ENCODE results near the gene ACO2.
"Not testable (repeated sequence)": the region's sequence is repeated elsewhere in the genome, so short reads cannot be mapped to it uniquely, and the experiment has no call there.

Gene ACO2

GRCh38 chr22:41448189-41448808 lies 20.6 kb upstream of the ACO2 start:
- peak; percentile 94 for DNase-seq

DNA sequence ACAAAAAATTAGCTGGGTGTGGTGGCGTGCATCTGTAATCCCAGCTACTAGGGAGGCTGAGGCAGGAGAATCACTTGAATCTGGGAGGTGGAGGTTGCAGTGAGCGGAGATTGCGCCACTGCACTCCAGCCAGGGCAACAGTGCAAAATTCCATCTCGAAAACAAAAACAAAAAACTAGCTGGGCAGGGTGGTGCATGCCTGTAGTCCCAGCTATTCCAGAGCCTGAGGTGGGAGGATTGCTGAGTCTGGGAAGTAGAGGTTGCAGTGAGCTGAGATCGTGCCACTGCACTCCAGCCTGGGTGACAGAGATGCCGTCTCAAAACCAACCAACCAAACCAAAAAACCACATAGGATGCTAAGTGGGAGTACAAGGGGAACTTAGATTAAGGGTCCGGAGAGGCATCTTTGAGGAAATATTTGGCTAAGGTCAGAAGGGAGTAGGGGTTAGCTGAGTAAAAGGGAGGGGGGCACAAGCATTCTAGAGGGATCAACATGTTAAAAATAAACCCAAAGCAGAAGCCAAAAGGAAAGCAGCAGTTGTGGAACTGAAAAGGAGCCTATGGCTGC lies 10.7 kb upstream of the ACO2 start:
- no peak for DNase-seq

DNA sequence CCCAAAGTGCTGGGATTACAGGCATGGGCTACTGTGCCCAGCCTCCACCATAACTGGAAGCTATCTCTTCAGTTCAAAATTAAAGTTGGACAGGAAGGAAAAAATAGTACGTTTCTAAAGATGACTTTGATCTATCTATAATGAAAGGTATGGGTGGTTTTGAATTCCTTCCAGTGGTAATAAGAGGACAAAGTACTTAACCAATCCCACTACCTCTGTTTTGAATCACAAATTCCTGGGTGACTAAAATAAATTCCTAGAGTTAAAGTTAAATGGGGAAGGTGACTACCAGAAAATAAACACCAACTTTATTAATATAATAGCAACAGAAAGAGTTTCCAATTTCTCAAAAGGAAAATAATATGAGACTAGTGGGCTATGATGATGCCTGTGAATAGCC lies 9.5 kb upstream of the ACO2 start:
- DNase-seq, result no peak

DNA sequence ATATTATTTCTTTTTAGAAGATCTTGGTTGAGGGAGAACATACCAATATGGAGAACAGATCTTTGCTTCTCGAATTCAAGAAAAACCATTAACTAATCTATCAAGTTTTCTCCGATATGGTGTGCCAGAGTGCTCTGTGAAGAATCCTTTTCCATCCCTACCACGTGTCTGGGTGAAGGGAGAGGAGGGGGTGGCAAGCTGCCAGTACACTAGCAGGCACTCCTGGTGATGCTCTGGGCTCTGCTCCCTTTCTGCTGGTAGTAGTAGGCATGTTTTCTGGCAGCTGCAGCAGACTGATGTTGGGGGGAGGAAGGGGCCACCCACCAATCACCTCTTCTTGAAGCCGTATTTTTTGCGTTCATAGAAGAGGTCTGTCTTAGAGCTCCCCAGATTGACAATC lies 8.8 kb upstream of the ACO2 start:
- DNase-seq, result not testable (repeated sequence)

- DNase-seq, result no peak
Observed at GRCh38 chr22:41461901-41462300, 7.0 kb upstream of the ACO2 start.

DNA sequence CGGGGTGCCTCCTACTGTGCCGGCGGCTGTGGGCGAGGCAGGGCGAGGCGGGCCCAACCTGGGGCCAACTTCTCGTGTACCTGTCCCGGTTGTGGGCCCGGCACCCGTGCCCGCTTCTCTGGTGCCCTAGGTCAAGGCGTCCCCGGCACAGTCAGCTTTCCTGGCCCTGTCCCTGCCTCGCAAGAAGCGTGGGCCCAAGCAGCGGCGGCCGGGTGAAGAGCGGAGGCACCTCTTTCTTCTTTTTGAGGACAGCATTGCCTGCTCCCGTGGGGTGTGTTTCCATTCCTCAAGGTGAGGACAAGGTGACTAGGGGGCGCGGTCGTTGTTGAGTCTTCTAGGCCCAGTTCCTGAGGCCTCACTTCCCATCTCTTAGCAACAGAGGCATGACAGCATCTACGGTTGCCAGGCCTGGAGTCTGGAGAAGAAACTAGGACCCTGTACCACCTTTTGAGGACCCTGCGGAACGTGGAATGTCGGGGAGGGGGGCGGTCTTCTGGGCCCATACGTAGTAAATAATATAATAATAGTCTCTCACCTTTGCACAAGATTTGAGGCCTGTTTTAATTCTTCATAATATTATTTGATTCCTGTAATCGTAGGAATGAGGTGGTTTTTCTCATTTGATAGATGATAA lies 418 bp downstream of the ACO2 start:
- DNase-seq, result no peak

DNA sequence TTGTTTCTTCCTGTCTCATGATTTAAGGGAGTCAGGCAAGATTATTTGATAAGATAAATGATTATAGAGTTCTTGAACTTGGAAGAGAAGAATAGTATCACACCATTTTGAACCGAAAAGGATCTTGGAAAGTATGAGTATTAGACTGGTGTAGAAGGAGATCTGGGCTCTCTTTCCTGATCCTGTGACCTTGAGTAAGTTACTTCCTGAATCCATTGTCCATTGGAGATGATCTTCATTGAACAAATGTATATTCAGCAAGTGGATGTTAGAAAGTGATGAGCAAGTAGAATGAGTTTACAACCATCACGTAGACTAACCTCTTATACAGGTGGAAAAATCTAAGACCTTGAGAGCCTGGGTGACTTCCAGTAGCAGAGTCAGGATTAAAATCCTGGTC lies 2.0 kb downstream of the ACO2 start:
- DNase-seq, result no peak

- DNase-seq, result no peak
Observed at GRCh38 chr22:41471568-41471967, 2.7 kb downstream of the ACO2 start.

GRCh38 chr22:41474872-41475451 lies 6.0 kb downstream of the ACO2 start:
- DNase-seq, result no peak

DNA sequence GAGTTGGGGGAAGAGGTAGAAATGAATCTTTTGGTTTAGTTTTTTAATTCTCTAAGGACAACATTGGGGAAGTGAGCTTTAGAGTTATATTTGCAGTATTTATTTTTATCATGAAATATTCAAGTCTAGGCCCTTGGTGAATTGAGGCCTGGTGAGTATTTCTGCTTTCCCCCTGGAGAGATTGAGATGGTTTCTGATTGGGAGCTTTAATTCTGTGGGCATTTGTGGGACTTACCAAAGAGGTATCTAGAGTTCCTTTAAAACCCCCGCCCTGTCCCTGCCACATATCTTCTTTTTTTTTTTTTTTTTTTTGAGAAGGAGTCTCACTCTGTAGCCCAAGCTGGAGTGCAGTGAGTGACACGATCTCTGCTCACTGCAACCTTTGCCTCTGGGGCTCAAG lies 9.6 kb downstream of the ACO2 start:
- DNase-seq, result no peak

GRCh38 chr22:41478891-41479521 lies 10.1 kb downstream of the ACO2 start:
- DNase-seq, result no peak

GRCh38 chr22:41479671-41480396 lies 10.9 kb downstream of the ACO2 start:
- peak; percentile 11 for DNase-seq

DNA sequence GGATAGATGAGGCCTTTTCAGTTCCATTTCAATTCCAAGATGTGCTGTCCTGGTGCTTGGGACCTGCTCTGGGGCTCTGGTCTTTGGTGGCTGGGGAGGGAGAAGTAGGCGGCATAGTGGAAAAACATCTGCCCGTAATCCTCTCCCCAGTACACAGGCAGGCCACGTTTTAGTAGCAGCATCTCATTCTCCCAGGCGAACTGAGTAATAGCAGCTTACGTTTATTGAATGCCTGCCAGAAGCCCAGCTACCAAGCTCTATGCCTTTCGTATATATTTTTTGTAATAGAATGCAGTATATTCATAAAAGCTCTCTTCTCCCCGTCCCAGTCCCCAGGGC lies 11.4 kb downstream of the ACO2 start:
- DNase-seq, result no peak

DNA sequence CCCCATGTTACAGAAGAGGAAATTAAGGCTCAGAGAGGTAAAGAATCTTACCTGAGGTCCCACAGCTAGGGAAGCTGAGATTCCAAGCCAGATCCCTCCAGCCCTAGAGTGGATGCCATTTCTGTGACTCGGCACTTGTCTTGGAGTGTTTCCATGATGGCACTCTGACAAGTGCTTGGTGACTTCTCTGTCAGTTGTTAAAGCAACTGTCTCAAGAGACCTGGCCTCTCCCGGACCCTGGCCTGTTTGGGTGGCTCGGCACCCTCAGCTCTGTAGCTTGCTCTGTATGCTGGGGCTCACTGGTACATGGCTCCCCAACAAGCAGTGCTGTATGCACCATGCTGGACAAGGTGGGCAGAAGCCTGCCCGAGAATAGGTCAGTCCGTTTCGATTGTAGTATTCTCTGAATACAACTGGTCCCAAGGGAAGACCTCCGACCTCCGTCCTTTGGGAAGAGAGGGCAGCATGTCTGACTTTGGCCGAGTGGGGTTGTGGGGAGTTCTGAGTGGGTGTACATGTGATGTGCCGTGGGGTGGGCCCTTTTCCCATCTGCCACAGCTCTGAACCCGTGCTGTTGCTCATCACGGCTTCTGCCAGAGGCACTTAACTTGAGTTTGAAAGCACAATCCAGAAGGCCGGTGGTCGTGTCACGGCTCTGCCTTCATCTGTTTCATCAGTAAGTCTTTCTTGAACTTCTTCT lies 12.4 kb downstream of the ACO2 start:
- DNase-seq, result no peak

GRCh38 chr22:41481925-41482318 lies 13.0 kb downstream of the ACO2 start:
- no peak for DNase-seq

- peak; percentile 24 for DNase-seq
Observed at GRCh38 chr22:41482319-41482935, 13.5 kb downstream of the ACO2 start.

DNA sequence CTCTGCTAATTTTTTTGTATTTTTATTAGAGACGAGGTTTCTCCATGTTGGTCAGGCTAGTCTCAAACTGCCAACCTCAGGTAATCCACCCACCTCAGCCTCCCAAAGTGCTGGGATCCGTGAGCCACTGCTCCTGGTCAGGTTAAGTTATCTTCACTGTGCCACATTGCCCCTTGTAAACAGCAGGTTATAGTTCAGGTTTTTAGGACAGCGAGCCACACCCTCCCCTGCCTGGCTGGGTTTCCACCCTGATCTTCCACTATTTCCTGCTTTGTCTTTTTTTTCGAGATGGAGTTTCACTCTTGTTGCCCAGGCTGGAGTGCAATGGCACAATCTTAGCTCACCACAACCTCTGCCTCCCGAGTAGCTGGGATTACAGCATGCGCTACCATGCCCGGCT lies 16.1 kb downstream of the ACO2 start:
- DNase-seq, result no peak

DNA sequence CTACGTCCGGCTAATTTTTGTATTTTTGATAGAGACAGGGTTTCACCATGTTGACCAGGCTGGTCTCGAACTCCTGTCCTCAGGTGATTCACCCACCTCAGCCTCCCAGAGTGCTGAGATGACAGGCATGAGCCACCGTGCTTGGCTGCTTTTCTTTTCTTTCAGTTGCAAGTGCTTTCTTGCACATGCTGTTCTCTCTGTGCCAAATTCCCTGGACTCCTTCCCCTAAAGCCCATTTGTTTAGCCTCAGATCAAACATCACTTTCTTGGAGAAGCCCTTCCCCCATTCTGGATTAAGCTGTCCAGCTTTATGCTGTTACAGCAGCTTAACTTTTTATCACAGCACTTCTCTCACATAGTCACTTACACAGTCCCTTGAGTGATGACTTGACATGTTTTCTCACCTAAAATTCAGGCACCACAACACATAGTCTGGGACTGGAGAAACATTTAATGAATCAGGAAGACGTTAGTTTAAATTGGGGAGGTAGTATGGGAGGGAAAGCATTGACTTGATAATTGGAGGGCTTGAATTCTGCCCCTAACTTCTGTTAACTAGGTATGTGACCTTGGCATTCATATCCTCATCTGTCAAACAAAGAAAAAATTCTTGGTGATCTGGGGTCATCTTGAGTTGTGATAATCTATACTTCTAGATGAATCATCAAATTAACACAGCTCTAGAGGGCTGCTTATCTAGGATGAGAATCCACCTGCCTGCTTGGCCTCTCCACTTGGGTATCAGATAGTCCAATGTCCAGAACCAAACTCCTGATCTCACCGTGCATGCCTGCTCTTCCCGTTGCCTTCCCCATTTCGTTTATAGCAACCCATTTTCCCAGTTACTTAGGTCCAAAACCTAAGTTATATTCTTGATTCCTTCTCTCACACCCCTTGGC lies 18.4 kb downstream of the ACO2 start:
- no peak for DNase-seq

DNA sequence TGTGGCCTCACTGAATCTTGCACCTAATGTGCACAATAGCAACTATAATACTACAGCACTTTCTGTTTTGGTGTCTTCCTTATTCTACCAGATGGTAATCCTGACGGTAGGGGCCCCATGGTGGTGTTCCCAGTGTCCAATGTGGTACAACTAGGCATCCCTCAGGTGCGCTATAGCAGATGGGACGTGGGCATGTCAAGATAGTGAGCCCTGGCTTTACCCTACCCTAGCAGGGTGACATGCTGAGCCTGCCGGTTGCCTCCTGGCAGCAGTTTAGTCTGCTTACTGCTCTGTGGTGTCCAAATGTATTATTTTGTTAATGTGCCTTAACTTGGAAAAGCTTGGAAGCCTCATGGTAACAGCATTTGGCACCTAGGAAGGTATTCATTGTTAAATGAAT lies 19.2 kb downstream of the ACO2 start:
- no peak for DNase-seq

DNA sequence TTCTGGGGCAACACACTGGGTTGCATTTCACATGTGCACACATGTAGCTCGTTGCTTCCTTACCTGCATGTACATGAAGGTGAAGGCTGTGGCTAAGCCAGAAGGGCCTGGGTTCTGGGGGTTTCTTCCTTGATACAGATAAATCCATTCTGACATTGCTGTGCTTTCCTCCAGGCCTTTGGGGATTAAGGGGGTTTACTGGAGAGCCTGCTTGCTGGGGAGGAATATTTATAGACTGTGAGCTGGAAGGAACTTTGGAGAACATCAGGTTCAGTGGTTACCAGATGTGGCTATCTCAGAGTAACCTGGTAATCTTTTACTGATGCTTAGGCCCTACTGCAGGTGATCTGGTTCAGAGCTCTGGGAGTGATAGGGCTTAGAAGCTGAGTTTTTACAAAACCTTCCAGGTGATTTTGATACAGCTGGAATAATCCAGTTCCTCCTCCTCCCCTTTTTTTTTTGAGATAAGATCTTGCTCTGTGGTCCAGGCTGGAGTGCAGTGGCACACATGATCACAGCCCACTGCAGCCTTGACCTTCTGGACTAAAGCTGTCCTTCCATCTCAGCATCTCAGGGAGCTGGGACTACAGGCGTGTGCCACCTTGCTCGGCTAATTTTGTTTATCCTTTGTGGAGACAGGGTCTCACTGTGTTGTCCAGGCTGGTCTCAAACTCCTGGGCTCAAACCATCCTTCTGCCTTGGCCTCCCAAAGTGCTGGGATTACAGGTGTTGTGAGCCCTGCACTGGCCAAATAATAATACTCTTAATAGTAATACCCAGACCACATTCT lies 19.9 kb downstream of the ACO2 start:
- no peak for DNase-seq
